ENCODE measurements around the gene CEACAM1. TPM values are rescaled to one million over a fixed set of nuclear protein-coding genes. Genes with fewer than 3 reads are reported as not detected.
"Not testable (repeated sequence)": the region's sequence is repeated elsewhere in the genome, so short reads cannot be mapped to it uniquely, and the experiment has no call there.

CEACAM1 gene
- total RNA-seq, 1 donor from 2014 or later = 3.5 TPM

- DNase-seq = no peak
These were observed 20.3 kb upstream of the CEACAM1 start for GRCh38 chr19:42548552-42548951.

GRCh38 chr19:42547929-42548328 is 19.6 kb upstream of the CEACAM1 start:
- no peak for DNase-seq

- DNase-seq = no peak
These were observed 18.7 kb upstream of the CEACAM1 start for GRCh38 chr19:42546831-42547500.

- no peak for DNase-seq
These were observed 15.9 kb upstream of the CEACAM1 start for GRCh38 chr19:42544146-42544545.

GRCh38 chr19:42542791-42543190 is 14.5 kb upstream of the CEACAM1 start:
- DNase-seq = no peak

GRCh38 chr19:42540071-42540553 is 11.8 kb upstream of the CEACAM1 start:
- no peak for DNase-seq

- no peak for DNase-seq
These were observed 10.8 kb upstream of the CEACAM1 start for GRCh38 chr19:42538841-42539709.

- DNase-seq = not testable (repeated sequence)
These were observed 7.0 kb upstream of the CEACAM1 start for GRCh38 chr19:42535276-42535675.

- no peak for DNase-seq
These were observed 6.1 kb upstream of the CEACAM1 start for GRCh38 chr19:42534391-42534790.

GRCh38 chr19:42532891-42533290 is 4.6 kb upstream of the CEACAM1 start:
- DNase-seq = no peak

GRCh38 chr19:42531313-42531712 is 3.0 kb upstream of the CEACAM1 start:
- no peak for DNase-seq

GRCh38 chr19:42529248-42529764 is 1.0 kb upstream of the CEACAM1 start:
- DNase-seq = no peak

- DNase-seq = no peak
These were observed 3.3 kb downstream of the CEACAM1 start for GRCh38 chr19:42524943-42525342.

- no peak for DNase-seq
These were observed 4.0 kb downstream of the CEACAM1 start for GRCh38 chr19:42524250-42524649.

GRCh38 chr19:42522262-42522661 is 6.0 kb downstream of the CEACAM1 start:
- not testable (repeated sequence) for DNase-seq

- DNase-seq = no peak
These were observed 6.8 kb downstream of the CEACAM1 start for GRCh38 chr19:42521346-42522030.

- no peak for DNase-seq
These were observed 9.2 kb downstream of the CEACAM1 start for GRCh38 chr19:42519108-42519507.

GRCh38 chr19:42516771-42517170 is 11.5 kb downstream of the CEACAM1 start:
- no peak for DNase-seq

GRCh38 chr19:42515241-42515832 is 12.9 kb downstream of the CEACAM1 start:
- DNase-seq = no peak

GRCh38 chr19:42514449-42514848 is 13.8 kb downstream of the CEACAM1 start:
- no peak for DNase-seq

- no peak for DNase-seq
These were observed 15.5 kb downstream of the CEACAM1 start for GRCh38 chr19:42512743-42513304.

GRCh38 chr19:42512130-42512636 is 16.1 kb downstream of the CEACAM1 start:
- DNase-seq = no peak
